GM06990 (cell line): ENCODE data around the gene CABLES2.

Source experiments
- DNase-seq: peaks from one replicate; pipeline ENCODE4 v3.0.0-alpha.2; 2011; ENCODE audit not compliant: insufficient read length; ENCODE audit errors: extremely low read depth
- H3K27me3 ChIP-seq: replicated peaks from 2 replicates; pipeline ENCODE4 v1.6.0; 2011; ENCODE audit warnings: low read length; ENCODE audit not compliant: control insufficient read depth, insufficient read depth
- H3K36me3 ChIP-seq: 2 replicates; pipeline ENCODE4 v1.5.1; 2011; ENCODE audit warnings: low read length; ENCODE audit not compliant: control insufficient read depth, insufficient read depth
- H3K4me3 ChIP-seq: replicated peaks from 2 replicates; pipeline ENCODE4 v1.5.1; 2011; ENCODE audit warnings: low read depth, mild to moderate bottlenecking, control low read depth, low read length
- CTCF ChIP-seq: IDR thresholded peaks from 2 replicates; pipeline ENCODE4 v1.5.1; 2011; ENCODE audit warnings: low read length, control low read depth, mild to moderate bottlenecking, inconsistent platforms; ENCODE audit not compliant: insufficient read depth, poor library complexity, severe bottlenecking

The CABLES2 gene

DNA sequence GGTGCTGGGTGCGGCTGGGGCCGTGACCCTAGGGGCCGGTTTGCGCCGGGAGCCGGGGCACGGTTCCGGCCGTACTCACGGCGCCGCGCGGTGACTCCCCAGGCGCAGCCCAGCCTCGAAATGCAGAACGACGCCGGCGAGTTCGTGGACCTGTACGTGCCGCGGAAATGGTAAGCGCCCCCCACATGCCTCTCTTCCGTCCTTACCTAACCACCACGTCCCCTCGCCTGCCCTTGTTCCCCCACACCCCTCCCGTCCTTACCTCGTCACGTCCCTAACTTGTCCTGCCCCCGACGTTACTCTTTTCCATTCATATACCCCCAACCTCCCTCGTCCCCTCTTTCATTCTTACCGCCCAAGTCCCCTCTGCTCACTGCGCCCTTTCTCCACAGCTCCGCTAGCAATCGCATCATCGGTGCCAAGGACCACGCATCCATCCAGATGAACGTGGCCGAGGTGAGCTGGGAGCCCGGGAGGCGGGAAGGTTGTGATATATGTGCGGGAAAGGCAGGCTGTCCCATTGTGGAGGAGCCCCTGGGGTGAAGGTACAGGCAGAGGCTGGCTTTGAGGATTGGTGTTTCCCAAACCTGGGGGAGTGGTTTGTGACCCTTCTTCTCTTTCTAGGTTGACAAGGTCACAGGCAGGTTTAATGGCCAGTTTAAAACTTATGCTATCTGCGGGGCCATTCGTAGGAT is 19.7 kb downstream of the CABLES2 start:
- no peaks in the 10 kb centered on the region for H3K27me3 ChIP-seq
- peaks cover 23% of the 10 kb centered on the region for H3K36me3 ChIP-seq
- peak overlapping the region; percentile 99 for H3K4me3 ChIP-seq
- no peak for TF ChIP-seq CTCF
- DNase-seq, result no peak

DNA sequence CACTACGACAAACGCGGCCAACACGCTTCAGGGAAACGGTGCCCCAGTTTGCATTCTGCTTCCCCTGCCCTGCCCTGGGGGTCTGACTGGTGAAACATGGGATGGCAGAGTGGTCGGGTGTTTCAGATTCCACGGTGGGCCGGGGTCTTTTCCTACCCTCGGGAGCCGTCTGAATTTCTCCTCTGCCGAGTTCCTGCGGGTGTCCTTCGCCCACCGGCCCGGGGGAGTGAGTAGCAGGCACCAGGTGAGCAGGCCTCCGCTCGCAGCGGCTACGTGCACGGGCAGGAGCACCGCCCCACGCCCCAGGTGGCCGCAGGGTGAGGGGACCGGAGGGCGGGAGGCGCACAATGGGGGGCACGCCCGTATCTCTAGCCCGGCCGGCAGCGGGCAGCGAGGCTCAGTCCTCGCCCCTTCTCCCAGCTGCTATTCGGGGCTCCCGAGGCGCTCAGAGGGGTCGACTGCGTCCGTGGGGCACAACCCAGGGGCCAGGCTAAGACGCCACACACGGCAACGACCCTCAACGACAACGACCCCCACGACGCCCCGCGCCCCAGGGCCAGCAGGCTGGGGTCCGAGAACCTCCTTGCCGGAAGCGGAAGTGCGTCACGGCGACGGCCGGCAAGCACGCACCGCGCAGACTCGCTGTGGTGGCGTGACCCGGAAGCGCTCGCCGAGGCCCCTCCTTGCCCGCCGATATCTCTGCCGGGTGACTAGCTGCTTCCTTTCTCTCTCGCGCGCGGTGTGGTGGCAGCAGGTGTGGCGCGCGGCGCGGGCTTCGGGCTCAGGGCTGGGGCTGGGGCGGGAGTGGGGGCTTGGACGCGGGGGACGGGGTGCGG is 20.5 kb downstream of the CABLES2 start, which contains the start of gene RPS21:
RPS21 (plus strand) TSS at position 721 of the 836 bp plus-strand sequence. CDS start 236 bp downstream, outside the sequence.
- TF ChIP-seq CTCF, result no peak
- peaks cover 23% of the 10 kb centered on the region for H3K36me3 ChIP-seq
- DNase-seq, result peak; percentile 93
- peak within 1 kb of the TSS; percentile 99 for H3K4me3 ChIP-seq
- H3K27me3 ChIP-seq, result no peaks in the 10 kb centered on the region

- Histone ChIP-seq H3K36me3 (peaks cover 1% of the 10 kb centered on the region), H3K27me3 (no peaks in the 10 kb centered on the region), H3K4me3 (no peak overlapping the region)
- TF ChIP-seq CTCF, result peak; percentile 99
- peak; percentile 73 for DNase-seq
These were observed 24.5 kb downstream of the CABLES2 start for GRCh38 chr20:62382306-62383198.

DNA sequence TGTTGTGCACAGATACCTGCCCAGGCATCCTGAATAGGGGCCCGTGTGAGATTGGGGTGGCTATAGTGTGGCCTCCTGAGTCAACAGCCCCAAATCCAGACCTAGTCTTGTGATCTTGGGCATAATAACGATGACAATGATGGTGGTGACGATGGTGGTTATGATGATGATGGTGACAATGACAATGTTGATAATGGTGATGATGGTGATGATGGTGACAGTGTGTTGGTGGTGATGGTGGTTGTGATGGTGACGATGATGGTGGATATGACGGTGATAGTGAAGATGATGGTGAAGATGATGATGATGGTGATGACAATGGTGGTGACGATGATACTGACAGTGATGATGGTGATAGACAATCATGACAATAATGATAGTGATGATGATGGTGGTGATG is 25.2 kb downstream of the CABLES2 start:
- Histone ChIP-seq H3K36me3 (peaks cover 1% of the 10 kb centered on the region), H3K27me3 (no peaks in the 10 kb centered on the region), H3K4me3 (no peak overlapping the region)
- DNase-seq, result no peak
- TF ChIP-seq CTCF, result no peak

DNA sequence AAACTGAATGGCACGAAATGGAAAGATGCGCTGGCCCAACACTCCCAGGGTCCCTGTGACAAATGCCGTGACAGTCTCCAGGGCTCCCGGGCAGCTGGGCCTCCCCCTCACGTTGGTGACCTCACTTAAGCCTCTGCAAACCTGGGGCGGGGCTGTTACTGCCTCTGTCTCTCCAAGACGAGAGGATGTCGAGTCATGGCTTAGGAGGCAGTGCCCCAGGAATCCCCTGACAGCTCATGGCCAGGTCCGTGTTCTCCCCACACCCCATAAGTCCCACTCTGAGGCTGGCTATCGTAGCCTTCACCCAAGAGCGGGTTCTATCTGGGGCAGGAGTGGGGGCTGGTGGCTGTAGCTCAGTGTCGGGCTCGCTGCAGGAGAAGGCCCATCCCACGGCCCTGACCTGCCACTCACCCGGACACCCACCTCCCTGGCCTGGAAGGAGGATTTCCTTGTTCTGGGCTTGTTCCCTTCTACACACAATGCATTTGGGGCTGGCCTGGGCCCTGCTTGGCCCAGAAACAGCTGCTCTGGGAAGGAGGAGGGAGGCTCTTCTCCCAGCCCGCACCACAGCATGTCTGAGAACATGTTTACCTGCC is 25.8 kb downstream of the CABLES2 start:
- H3K36me3 ChIP-seq, result peaks cover 1% of the 10 kb centered on the region
- TF ChIP-seq CTCF, result no peak
- H3K27me3 ChIP-seq, result no peaks in the 10 kb centered on the region
- H3K4me3 ChIP-seq, result no peak overlapping the region
- DNase-seq, result no peak
